A204.1 (cell line): ENCODE measurements around the gene KIF26B.

Experiments
- FAIRE-seq: peaks from 2 replicates; lab custom pipeline; 2012; peaks lifted over from hg19 to GRCh38; lab: Jason Lieb, UNC

The KIF26B gene

DNA sequence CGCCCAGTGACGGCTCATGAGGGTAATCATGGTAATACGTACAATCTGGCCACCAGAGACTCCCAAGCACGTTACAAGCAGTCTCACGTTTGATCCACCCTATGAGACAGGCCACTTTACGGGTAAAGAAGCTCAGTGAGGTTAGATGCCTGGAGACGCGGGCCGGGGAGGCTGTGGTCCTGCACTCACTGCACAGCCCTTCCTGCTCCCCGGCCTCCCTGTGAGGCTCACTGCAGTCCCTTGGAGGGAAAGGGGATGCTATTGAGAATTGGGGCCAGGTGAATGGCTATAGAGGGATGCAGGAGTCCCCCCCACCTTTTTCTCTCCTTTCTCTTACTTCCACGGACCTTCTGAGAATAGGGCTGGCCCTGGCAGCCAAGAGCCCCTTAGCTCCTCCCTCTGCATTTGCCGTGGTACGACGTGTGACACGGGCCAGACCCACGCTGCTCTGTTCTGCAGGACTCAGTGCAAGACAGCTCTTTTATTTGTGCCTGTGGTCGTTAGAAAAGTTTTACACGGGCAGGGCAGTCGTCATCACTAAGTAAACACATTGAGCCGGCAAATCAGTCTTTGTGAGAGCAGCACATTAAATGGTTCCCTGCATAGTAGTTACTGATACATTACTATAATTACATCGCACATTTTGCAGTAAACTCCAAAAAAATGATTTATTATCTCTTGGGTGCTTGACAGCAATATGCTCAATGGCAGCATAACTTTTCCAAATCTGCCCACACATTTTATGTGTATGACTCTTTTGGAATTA lies 18.8 kb downstream of the KIF26B start:
- no peak for FAIRE-seq

DNA sequence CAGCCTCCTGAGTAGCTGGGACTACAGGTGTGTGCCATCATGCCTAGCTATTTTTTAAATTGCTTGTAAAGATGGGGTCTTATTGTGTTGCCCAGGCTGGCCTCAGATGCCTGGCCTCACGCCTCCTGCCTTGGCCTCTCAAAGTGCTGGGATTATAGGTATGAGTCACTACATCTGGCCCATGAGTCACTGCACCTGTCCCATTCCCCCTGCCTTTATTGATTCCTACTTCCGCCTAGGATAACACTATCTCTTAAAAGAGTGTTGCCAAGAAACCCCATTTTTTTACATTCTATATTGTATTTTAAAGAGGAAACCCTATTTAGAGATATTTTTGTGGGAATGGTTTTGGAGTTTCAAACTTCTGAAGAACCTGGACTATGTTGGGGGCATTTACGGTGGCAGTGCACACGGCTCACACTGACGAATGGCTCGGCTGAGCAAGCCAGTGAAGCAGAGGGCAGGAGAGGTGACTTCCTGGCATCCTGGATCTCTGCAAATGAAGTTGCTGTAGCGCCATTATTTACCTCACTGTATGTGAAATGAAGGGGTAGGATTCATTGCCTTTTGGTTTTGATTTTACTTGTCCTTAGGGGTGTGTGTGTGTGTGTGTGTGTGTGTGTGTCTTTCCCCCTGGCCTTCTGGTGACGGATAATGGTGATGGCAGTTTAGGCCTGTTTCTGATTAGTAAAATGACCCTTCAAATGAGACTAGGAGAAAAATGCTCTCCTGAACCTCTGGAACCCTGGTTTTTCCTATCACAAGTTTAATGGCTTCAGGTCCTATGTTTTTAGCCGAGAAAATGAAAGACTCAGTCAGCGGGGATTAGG lies 22.5 kb downstream of the KIF26B start:
- FAIRE-seq, result no peak

DNA sequence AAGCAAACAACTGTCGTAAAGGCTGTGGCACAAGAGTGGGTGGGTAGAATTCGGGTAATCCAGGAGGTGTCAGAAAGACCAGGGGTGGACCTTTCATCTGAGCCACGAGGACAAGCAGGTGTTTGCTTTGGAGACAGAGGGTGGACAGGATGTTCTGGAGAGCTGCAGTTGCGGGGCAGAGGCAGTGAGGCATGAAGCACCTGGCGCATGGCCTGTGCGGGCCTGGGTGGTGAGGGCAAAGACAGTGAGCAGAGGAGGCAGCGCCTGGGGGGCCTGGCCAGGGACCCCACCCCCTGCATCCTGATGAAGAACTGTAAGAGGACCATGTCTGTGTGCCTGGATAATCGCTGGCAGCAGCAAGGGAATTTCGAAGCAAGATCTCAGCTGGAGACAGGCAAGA lies 24.9 kb downstream of the KIF26B start:
- FAIRE-seq, result no peak

DNA sequence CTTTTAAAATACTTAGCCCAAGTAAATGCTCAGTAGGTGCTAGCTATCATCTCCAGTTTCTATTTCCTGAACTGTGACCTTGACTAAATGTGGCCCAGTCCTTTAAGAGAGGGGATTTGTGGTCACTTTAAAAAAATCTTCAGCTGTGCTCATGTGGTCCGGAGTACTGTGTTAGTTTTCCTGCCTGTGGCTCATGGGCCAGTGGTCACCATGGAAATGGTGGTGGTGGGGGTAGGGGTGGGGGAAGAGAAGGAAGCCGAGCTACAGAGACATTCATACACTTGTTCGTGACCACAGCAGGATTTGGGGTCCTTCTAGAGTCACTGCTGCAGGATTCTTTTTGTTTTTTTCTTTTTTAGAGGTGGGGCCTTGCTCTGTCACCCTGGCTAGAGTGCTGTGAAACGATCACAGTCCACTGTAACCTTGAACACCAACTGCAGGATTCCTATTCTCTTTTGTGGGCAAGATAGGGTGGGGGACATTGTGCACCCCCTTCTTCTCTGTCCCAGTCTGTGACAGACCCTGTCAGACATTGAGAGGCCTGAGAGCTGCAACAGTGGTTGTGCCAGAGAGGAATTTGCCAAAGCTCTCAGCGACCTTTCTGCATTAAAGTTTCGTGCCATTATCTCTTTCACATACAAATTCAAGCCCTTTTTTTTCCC lies 25.8 kb downstream of the KIF26B start:
- FAIRE-seq, result no peak

DNA sequence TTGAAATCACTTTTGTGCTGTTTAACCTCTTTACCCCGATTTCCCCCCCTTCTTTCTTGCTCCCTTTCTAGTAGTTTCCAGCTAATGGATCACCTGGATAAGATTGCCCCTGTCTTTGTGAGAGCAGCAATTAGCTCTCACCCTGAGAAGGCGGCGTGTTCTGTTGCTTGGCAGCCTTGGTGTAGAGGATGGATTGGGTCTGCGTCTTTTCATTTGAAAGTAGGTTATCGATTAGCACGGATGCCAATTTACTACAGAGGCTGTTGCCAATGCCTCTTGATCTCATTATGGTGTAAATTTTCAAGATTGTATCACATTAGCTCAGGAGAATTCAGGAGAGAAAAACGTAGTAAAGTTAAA lies 26.4 kb downstream of the KIF26B start:
- FAIRE-seq, result no peak

DNA sequence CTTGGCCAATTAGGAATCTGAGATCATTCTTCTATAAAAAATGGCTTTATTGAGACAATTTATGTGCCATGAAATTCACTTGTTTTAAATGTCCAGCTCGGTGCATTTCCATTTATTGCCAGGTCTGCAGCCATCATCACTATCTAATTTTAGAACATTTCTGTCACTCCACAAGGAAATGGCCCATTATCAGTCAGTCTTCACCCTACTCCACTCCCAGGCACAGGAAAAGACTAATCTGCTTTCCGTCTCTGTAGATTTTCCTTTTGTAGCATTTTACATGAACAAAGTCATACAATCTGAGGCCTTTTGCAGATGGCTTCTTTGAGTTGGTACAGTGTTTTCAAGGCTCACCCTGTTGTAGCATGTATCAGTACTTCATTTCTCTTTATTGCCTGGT lies 27.2 kb downstream of the KIF26B start:
- no peak for FAIRE-seq

DNA sequence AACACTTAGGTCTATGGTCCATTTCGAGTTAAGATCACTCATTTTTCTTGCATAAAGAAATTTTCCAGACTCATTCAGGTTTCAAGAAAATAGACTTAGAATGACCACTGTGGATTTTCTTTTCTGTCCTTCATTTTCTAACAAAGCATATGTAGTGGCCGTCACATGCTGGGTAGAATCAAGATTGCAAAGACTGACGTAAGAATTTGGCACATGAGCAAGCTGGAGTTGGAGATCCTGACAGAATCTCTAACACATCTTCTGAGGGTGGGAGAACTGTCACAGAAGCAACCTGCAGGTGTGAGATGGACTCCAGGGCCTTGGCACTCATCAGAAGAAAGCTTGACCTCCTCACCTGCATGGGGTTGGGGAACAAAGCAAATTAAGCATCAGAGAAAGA lies 28.6 kb downstream of the KIF26B start:
- FAIRE-seq, result no peak

DNA sequence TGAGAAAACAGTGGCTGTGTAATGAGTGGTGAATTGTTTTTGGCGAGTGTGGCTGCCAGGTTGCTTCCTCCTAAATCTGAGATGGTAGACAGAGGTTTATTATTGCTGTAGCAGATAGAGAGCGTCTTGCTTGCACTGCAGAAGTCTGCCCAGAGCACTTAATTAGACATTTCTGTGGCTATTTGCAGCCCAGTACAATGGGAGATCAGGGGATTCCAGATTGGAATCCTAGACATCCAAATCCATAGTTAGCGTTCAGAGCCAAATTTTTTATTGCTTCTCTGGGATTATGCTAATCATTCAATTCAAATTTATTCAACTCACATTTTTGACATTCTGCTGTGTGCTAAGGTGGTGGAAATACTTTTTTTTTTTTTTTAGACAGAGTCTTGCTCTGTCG lies 30.0 kb downstream of the KIF26B start:
- FAIRE-seq, result no peak

DNA sequence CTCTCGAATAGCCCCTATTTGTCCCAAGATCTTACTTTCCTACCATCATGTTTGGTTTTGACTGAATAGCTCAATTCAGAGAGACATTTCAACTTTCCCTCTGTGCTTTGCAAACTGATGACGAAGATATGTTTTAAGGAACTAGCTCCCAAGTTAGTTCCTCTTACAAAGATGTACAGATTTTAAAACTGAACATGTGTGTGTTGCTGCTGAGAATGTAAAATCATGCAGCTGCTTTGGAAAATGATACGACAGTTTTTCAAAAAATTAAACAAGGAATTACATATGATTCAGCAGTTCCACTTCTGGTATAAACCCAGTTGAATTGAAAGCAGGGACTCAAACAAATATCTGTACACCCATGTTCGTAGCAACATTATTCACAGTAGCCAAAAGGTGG lies 33.6 kb downstream of the KIF26B start:
- no peak for FAIRE-seq

DNA sequence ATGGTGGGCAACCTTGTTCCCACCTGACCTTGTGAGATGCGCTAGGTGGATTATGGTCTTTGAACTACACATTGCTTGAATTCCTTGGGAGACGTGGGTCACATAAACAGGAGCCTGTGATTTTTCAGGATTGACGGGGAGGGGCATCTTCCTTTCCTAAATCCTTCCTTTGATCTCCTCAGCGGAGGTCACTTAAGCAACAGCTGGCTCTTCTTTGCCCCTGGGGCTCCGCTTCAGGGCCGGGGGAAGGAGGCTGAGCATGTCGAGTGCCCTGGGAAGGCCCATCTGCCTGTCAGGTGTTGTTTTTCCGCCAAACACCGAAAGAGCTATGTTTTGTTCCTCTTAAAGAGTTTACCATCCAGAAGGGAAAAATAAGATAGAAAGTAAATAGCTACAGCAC lies 40.6 kb downstream of the KIF26B start:
- FAIRE-seq, result no peak

DNA sequence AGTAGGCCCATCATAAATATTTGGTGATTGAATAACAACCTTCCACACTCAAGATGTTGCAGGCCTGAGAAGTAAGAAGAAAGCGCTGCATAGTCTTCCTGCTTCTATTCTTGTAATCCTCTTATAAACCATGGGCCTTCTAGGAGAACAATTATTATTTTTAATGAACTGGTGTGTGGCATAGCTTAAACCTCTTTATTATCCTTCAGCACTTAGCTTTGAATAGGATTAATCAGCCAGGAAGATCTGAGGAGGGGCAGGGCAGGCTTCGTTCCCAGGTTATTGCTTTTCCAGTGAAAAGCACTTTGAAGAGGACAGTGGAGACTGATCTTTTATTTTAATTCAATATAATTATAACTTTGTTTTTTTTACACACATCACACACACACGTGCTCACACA lies 42.3 kb downstream of the KIF26B start:
- no peak for FAIRE-seq

DNA sequence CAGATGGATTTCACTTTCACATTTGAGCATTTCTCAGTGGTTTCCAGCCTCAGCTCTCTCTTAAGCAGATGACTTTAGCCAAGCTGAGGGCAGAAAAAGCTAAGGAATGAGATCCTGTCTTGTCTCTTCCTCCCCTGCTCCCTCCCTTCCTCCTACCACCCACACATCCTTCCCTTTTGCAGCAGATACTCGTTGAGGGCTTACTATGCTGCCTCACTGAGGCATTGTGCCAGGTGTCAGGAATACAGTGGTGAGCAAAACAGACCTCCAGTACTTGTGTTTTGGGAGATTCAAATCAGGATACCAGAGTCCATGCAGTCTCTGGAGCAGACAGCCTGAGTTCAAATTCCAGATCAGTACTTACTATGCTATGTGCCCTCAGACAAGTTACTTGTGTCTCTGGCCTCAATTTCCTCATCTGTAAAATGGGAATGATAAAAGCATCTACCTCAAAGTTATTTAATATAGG lies 43.2 kb downstream of the KIF26B start:
- FAIRE-seq, result no peak

DNA sequence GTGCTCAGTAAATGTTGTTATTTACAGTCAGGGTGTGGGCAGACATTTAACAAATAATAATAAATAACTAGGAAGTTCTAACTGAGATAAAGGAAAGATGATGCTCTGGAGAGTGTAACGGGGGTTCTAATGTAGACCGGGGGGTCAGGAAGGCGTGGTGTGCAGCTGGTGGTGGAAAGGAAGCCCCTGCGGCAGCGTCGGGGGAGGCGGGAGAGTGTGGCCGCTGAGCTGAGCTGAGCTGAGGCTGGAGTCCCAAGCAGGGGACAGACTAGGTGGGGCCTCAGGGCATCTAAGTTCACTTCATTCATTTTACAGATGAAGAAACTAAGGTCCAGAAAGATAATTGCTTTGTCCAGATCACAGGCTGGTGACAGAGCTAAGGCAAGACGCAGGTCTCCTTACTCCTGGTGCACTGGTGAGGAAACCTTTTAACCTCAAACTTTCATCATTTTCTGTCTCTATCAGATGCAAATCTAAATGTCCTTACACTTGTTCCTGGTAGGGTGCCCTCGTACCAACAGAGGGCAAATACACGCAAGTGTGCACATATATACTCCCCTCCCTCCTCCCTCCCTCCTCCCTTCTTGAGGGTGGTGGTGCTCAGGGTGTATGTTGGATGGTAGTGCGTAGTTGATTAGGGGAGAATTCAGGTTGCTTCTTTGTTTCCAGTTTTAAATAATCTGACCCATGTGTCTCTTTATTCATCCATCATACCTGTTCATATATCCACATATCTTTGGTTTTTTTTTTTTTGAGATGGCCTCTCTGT lies 44.1 kb downstream of the KIF26B start:
- no peak for FAIRE-seq

DNA sequence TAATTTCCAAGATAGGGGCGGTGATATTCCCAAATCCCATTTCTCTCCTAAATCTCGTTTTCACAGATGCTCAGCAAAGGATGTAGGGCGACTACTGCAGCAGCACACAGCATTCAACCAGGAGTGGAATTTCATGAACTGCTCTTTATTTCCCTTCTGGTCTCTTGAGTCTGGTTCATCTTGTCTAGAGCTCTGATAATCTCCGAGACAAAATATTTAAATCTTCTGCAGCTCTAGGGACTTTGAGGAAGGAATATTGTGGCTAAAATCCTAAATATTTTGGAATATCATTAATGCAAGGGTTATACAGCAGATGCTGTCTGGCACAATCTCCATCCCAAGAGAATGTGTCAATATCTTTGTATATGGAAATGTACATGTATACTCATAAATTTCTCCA lies 45.4 kb downstream of the KIF26B start:
- FAIRE-seq, result no peak

DNA sequence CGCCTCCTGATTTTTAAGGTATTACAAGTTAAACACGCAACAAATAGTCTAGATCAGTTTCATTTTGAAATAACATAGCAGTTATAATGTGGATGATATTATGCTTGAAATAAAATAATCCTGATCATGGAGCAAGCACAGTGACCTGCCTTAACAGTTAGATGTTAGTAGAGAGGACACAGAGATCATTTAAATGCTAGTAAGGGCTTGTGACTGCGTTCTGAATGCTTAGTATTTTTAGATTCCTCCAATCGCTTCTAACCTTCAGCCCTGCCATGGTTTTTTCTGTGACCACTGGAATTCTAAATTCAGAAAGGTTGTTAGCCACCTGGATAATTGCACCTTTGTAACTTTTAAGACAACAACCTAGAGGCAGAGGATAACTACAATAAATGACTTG lies 46.4 kb downstream of the KIF26B start:
- FAIRE-seq, result no peak

DNA sequence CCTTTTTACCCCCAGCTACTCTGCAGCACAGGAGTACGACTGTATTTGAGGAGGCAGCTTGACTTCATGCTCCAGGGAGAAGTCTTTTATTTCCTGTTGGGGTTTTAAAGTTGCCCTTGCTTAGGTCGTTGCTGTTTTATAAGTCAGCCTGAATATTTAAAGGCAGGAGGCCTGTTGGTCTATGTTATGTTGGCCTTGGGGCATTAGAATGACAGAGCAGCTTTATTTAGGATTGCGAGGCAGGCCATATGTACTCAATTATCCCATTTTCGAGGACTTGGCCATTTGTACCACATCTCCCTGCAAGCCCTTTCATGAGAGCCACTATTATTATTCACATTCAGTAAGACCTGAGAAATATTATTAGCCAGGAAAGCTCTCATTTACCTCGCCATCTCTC lies 47.0 kb downstream of the KIF26B start:
- FAIRE-seq, result no peak

DNA sequence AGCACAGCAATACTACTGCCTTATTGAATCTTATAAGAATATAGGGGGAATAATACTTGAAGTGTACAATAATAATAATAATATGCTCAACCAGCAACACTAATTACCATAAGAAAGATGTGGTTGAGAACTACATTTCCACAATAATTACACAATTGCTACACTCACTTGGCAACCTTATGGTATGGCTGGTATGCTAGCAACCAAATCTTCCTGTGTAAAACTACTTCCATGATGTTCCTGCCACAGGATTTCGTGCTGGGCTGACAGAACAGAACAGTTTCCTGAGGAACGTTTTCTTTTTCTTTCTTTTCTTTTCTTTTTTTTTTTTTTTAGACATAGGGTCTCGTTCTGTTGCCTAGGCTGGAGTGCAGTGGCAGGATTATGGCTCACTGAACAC lies 50.6 kb downstream of the KIF26B start:
- FAIRE-seq, result no peak

DNA sequence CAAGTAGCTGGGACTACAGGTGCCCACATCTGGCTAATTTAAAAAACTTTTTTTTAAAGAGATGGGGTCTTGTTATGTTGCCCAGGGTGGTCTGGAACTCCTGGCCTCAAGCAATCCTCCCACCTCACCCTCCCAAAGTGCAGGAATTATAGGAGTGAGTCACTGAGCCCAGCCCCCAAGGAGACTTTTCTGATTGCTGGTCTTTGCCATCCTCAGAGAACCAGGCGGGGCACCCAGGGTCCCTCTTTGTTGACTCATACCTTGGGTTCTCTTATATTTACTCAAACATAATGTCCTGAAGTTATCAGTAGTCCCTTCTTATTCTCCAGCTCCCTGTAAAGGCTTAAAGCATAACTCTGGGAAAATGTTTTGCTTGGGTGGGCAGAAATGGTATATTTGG lies 51.1 kb downstream of the KIF26B start:
- no peak for FAIRE-seq

DNA sequence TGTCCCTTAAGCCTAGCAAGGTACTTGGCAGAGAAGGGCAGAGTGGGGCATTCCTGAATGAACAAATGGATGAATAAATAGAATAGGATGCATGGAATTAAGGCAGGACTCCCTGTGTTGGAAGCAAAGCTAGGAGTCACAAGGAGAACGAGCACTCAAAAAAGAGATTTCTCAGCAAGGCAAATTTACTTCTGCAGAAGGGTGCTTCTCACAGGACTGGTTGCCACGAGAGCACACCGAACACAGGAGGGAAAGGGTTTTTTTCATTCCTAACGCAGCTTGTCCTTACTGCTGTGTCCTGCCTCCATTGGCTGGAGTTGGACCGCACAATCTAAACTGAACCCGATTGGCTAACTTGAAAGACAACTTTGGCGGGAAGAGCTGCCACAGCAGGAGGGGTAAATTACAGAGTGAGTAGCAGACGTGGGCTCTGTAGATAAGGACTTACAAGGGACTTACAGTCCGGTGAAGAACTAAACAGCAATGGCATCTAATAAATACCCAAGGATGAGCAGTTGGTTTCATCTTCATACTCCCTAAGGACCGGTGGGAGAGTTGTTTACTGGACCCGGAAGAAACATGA lies 52.4 kb downstream of the KIF26B start:
- FAIRE-seq, result no peak

DNA sequence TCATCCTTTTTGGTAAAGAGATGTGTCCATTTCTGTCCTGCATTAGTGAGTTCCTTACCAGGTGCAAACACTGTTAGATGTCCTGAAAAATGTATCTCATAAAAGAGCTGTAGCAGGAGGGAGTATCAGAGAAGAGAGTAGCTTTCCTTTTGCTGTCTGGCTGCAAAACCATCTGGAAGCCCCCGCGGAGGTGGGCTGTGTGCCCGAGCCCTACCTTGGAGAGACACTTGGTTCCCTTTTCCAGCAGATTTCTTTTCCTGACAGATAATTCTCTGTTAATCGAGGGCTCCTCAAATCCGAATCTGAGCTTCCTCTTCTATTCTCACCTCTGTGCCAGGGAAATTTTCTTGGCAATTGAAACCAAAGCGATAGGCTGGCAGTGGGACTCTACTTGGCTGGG lies 53.0 kb downstream of the KIF26B start:
- no peak for FAIRE-seq

DNA sequence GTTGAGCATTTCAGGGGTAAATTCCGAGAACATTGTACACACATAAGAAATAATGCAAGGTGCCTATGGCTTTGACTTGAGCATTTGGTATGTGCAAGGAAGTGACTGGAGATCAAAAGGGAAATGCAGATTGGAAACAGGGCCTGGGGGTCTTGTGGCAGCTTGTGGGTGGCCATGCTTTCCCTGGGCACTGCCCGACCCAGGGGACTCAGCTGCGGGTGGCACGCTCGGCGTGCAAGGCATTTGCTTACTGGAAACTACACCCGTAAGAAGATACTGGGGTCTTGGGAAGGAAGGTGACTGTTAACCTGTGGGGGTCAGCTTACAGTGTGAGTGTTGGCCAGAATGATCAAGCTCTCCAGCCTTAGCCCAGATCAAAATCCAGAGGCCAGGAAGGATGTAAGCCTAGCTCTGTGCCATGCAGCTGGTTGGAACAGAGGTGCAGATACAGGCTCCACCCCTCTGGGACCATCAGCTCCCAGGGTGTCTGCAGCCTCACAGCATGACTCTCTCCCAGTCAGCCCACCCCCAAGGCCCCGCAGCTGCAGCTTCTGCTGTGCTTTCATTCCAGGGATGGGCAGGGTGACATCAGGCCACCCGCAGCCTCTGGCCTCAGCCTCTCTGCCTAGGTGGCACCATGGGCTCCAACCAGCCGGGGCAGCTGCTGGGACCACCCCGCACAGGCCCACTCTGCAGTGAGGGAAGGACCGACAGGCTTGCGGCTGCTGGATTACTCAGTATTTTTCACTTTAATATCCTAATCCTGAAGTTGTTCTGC lies 55.1 kb downstream of the KIF26B start:
- no peak for FAIRE-seq
